Right lobe of liver (tissue), 4 donors: ENCODE data around the gene STAMBPL1.

Experiments used
- CTCF ChIP-seq, 4 donors: fragments of 200-600 bp in 3 of 4; fragments of 450-650 bp in 1 of 4; IDR thresholded peaks; one replicate each; pipeline versions ENCODE4 v1.5.1 to v1.8.0; 2016 to 2022; ENCODE audit warnings: antibody characterized with exemption in 4 of 4, mild to moderate bottlenecking in 2 of 4
- POLR2A ChIP-seq: fragments of 450-650 bp; IDR thresholded peaks from one replicate; pipeline ENCODE4 v1.6.1; 2017; ENCODE audit warnings: antibody characterized with exemption, mild to moderate bottlenecking
- donor health status: DM: no; HTN: no; CAD: no.
- donor health status: DM: no; HTN: no; CAD: no.
- donor health status: DM: no; HTN: yes; CAD: no.

GRCh38 chr10:88838766-88839350 is 41.2 kb upstream of the STAMBPL1 start:
- TF ChIP-seq POLR2A, result no peak
- no peak for TF ChIP-seq CTCF (IDR thresholded peaks at IDR 0.05)
